LoVo (cell line): ENCODE results near the gene KIF12.

Experiments used
- DNase-seq: peaks from one replicate; pipeline ENCODE4 v3.0.0-alpha.2; 2016; ENCODE audit warnings: low spot score

Gene KIF12

DNA sequence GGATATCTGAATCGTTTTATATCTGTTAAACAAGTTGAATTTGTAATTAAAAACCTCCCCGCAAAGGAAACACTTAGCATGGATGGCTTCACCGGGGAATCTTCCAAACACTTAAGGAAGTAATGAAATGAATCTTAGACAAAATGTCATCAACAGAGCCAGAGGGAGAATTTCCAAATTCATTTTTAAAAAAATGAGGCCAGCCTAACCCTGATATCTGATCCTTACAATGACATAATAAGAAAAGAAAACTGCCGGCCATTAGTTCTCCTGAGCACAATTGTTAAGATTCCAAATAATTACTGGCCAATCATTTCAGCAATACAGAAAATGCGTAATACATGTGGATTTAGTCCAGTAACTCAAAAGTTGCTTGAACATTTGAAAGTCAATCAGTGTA lies 6.1 kb upstream of the KIF12 start:
- DNase-seq = no peak

GRCh38 chr9:114102484-114102883 lies 3.4 kb upstream of the KIF12 start:
- no peak for DNase-seq

- no peak for DNase-seq
These were observed 1.4 kb upstream of the KIF12 start for GRCh38 chr9:114100536-114100935.

- no peak for DNase-seq
These were observed 678 bp upstream of the KIF12 start for GRCh38 chr9:114099669-114100270.

DNA sequence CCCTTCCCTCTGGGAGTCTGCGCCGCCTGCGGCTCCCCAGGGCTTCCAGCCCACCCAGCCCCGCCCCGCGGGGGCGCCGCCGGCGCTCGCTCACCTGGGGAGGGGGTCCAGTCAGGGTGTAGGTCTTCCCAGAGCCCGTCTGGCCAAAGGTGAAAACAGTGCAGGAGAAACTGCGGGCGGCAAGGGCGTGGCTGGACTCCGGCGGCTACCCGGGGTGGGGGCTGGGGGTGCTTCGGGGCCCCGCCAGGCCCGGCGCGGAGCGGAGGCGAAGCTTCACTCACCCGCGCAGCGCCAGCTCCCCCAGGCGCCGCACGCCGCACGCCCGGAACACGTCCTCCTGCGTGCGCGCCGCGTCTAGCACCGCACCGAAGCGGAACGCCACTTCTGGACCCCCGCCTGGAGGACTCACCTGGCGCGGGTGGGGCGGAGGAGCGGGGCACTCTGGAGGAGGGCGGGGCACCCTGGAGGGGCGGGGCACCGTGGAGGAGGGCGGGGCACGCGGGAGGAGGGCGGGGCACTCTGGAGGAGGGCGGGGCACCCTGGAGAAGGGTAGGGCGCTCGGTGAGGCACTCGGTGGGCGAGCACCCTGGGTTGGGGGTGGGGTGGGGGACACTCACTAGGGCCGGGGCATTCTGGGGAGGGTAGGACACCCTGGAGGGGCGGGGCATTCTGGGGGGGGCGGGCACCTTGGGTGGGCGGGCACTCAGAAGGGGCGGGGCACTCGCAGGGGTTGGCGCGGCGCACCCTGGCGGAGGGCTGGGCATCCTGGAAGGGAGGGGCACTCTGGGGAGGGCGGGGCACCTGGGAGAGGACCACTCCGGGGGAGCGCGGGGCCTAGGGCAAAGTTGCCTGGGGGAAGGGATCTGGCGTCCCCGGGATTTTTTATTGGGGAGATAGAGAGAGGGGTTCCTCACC lies 814 bp downstream of the KIF12 start:
- peak; percentile 54 for DNase-seq

GRCh38 chr9:114097613-114098020 lies 1.5 kb downstream of the KIF12 start:
- peak; percentile 13 for DNase-seq

GRCh38 chr9:114096866-114097612 lies 2.1 kb downstream of the KIF12 start:
- DNase-seq = no peak

GRCh38 chr9:114096041-114096511 lies 3.0 kb downstream of the KIF12 start:
- DNase-seq = no peak

GRCh38 chr9:114094971-114095370 lies 4.1 kb downstream of the KIF12 start:
- DNase-seq = no peak

DNA sequence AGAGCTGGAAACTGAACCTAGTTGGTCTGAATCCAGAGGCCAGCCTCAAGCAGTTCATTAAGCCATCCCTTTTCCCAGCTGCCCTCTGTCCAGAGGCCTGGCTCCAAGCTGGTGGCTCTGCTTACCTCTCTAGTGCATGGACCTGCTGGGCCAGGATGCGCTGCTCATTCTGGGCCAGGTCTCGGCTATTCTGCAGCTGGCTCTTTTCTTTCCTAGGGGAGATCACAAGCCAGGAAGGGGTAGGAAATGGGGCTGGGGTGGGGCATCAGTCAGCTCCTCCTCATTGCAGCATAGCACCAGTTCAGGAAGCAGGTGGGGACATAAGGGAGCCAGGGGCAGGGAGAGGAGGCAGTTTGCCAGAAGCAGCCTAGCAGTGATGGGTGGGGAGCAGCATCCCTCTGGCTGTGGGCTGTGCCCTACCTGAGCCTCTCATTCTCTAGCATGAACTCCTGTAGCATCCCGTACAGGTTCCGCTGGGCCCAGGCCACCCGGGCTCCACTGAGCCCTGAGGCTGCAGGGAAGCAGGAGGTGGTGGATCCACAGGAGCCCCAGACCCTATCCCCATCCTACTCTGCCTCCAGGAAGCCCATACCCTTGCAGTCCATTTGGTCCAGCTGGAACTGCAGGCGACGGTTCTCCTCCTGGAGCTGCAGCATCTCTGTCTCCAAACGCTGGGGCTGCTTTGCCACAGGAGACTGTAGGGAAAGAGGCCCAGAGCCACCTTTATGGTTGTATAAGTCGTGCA lies 5.2 kb downstream of the KIF12 start:
- no peak for DNase-seq

DNA sequence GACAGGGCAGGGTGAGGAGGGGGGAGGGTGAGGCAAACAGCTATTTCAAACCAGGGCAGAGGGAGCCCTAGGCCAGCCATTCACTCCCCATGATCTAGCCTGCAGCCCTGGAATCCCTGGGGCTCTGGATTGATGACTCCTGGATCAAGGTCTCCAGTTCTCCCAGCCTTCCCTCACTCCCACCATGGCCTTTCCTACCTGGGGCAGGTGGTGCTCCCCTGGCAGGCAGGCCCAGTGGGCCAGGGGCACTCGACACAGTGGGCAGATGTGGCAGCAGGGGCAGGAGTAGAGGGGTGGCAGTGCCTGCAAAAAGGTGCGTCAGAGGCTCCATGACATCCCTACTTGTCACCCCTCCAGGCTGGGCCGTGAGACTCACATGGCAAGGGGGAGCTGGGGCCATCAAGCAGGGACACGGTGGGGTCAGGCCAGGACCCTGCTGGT lies 6.0 kb downstream of the KIF12 start:
- no peak for DNase-seq

- DNase-seq = no peak
These were observed 6.8 kb downstream of the KIF12 start for GRCh38 chr9:114092336-114092735.

DNA sequence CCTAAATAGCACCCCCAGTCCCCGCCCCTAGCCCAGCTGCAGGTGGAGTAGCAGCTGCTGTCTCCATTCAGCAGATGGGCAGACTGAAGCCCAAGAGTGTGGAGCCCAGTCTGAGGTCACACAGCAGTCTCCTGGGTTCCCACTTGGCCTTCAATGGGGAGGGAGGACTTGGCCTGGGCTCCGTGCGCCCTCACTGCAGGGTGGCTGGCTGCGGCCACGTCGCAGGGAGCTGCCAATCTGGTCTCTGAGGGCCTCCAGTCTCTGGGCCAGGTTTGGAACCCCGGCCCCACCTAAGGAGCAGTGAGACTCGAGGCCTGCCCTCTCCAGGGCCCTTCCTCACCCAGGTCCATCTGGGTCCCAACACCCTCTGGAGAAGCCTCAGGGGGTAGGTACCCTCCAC lies 7.4 kb downstream of the KIF12 start:
- DNase-seq = no peak

GRCh38 chr9:114090798-114091197 lies 8.3 kb downstream of the KIF12 start:
- DNase-seq = no peak

- no peak for DNase-seq
These were observed 9.8 kb downstream of the KIF12 start for GRCh38 chr9:114089206-114089840.

GRCh38 chr9:114088571-114089170 lies 10.4 kb downstream of the KIF12 start:
- DNase-seq = no peak

- DNase-seq = no peak
These were observed 11.4 kb downstream of the KIF12 start for GRCh38 chr9:114087721-114088120.

DNA sequence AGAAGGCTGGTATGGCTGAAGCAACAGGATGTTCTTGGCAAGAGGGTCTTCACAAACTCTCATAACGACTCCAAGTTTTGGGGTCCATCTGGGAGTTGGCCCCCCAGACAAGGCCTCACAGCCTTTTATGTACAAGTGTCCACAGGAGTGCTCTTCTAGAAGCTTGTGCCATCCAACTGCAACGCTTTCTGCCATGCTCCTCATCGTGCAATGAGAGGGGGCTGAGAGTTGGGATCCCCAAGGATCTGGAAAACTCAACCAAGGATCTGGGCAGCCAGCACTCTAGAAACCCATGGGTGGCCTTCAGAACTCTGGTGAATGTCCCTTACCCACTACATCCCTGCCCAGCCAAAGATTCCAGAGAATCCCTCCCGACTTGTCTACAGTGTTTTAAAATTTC lies 12.5 kb downstream of the KIF12 start:
- DNase-seq = no peak

GRCh38 chr9:114086009-114086408 lies 13.1 kb downstream of the KIF12 start:
- no peak for DNase-seq

DNA sequence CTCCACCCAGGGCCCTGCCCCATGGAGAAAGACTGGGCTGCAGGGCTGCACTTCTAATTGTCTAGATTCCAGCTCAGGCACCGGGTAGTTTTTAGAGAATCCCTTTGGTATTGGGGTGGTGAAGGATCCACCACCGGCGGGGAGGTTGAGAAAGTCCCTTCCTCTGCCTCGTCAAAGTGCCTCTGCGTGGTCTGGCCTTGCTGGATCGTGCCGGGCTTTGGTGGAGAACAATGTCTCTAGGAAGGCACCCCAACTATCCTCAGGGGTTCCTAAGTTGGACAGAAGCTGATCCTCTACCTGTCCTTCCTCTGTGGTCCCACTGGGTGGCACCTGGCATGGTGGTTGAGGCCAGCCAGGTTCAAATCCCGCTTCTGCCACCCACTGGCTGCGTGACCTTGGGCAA lies 13.7 kb downstream of the KIF12 start:
- no peak for DNase-seq
